GM12874 (cell line): Measurements from ENCODE around the gene SPINK8.

Experiments used
- TF ChIP-seq, protein P1 (sequence below): IDR thresholded peaks from 2 replicates; pipeline ENCODE4 v1.5.1; 2011; ENCODE audit warnings: low read depth, mild to moderate bottlenecking, control low read depth, low read length, moderate library complexity; ENCODE audit not compliant: insufficient read depth

SPINK8 gene

DNA sequence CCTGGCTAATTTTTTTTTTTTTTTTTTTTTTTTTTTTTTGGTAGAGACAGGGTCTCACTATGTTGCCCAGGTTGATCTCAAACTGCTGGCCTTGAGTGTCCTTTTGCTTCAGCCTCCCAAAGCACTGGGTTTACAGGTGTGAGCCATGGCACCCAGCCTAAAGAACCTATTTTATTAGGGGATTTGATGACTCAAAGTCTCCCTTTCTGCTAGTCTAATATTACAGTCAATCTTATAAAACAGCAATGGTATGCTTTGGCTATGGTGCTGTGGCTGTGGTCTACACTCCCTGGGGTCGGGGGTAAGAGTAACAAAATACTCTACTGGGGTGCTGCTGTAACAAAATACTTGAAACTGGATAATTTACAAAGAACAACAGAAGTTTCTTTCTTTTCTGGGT lies 47.8 kb downstream of the SPINK8 start:
- TF ChIP-seq, protein P1, sequence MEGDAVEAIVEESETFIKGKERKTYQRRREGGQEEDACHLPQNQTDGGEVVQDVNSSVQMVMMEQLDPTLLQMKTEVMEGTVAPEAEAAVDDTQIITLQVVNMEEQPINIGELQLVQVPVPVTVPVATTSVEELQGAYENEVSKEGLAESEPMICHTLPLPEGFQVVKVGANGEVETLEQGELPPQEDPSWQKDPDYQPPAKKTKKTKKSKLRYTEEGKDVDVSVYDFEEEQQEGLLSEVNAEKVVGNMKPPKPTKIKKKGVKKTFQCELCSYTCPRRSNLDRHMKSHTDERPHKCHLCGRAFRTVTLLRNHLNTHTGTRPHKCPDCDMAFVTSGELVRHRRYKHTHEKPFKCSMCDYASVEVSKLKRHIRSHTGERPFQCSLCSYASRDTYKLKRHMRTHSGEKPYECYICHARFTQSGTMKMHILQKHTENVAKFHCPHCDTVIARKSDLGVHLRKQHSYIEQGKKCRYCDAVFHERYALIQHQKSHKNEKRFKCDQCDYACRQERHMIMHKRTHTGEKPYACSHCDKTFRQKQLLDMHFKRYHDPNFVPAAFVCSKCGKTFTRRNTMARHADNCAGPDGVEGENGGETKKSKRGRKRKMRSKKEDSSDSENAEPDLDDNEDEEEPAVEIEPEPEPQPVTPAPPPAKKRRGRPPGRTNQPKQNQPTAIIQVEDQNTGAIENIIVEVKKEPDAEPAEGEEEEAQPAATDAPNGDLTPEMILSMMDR, result no peak

DNA sequence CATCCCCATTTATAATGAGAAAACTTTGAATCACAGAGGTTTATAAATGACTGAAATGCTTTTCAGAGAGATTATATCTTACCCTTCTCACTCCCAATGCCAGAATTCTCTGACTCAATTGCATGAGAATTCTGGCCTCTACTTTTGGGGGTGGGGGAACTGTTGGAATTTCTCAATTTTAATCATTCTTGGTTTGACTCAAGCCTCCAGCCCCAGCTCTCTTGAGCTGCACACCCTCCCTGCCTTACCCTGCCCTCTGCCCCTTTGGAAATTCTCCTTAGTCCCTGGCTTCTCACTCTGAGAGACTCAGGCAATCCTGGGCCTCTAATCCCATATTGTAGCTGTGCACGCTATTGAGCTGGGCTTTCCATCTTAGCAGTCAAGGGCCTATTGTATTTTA lies 48.3 kb downstream of the SPINK8 start:
- TF ChIP-seq, protein P1, result no peak

DNA sequence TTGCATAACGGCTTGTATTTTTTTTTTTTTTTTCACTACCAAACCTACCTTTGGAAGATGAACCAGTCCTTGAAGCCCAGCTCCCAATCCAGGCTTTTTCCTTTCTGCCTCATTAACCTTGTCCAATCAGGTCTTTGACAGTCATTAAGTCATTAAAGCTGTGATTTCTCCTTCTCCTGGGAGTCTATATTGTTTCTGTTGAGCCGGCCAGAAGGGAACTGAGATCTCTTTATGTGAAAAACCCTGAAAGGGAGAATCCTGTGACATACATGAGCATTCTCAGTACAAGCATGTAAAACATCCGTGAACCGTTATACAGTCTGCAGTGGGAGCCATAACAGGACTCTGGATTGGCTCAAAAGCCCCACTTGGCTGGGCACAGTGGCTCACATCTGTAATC lies 52.6 kb downstream of the SPINK8 start:
- TF ChIP-seq, protein P1, result no peak

DNA sequence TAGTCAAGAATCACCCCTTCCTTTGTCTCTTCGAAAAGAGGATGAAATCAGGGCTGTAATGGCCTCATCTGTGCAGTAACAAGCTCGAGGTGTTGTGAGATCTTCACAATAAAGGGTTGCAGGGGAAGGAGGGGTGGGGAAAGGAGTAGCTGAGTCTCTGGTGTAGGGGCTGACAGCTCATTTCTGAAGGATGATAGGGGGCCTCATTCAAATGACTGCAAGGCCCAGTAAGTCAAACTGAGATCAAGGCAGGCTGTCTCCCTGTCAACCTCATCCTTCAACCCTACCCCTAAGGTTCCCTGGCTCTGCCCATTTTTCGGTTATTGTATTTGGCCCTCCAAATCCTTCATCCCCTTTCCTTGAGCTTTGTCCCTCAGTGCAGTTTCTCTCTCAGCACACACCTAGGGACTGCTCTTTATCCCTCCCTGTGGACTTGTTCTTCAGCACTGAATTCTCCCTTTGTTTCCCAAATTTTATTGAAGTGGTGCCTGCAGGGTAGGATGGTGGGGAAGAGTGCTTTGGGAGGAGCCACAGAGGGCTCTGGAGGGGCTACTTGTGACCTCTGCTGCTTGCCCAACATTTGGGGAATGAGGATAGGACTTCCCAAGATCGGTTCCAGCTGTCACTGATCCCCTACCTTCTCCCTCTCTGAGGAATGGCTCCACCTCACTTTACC lies 54.4 kb downstream of the SPINK8 start:
- TF ChIP-seq, protein P1, result no peak

DNA sequence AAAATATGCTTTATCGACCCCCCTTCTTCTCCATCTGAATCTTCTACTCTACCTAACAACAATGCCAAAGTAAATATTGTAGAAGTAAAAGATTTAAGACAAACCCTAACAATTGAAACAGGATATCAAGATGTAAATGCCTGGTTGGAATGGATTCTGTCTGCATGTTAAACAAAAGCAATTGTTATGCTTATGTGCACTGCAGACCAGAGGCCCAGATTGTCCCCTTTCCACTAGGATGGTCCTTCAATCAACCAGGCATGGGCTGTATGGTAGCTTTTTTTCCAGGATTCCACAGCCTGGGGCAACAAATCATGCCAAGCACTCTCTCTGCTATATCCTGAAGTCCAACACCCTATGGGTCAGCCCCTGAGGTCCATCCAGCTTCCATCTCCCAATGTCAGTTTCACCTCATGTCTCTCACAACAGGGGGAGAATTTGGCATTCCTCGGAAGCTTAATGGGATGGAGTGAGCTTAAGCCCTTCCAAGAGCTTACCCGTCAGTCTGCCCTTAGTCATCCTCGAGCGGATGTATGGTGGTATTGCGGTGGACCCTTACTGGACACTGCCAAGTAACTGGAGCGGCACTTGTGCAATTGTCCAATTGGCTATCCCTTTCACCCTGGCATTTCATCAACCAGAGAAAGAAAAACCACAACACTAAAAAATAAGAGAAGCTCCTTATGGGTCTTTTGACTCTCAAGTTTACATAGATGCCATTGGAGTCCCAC lies 56.4 kb downstream of the SPINK8 start:
- TF ChIP-seq, protein P1, result no peak

DNA sequence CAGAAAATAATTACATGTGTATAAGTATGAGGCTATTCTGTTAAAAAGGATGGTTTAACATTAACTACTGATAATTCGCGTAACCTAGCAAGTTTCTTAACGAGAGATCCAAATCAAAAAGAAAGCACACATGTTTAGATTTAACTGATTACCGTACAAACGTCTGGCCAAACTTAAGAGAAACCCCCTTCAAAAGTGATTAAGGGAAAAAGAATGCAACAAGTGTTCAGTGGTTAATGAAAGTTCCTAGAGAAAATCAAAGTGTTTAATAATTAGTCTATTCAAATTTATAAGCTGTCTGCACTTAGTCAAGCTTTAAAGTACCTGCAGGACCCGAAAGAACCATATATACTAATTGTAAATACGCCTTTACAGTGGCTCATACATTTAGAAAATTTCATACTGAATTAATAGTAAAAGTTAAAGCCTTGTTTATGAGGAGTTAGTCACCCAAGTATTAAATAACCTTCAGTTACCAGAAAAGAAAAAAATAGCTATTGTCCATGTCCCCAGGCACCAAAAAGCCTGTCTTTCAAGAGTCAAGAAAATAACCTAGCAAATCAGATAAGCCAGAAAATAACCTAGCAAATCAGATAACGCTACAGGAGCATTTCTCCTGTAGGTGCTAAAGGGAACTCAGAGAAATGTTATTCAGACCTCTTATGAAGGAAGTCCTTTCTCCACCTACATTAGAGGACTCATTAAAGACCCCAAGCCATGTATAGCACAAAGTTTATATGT lies 58.0 kb downstream of the SPINK8 start:
- TF ChIP-seq, protein P1, result no peak

DNA sequence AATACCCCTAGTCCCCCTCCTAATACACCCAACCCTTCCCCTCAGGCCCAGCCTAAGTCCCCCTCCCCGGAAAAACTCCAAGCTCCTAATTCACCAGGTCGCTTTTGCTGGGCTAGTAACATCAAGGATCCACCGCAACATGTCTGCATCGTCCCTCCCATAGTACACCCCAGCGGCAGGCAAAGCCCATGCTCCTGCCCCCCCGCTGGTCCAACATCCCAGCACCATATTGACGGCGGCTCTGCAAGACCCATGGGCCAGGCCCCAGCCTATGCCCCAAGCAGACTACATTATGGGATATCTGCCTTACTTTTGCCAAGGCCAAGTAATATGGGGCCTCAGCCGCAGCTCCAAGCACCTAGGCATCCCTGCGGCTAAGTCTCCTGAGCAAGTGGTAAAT lies 59.0 kb downstream of the SPINK8 start:
- TF ChIP-seq, protein P1, result no peak
